Thoracic aorta (tissue), 2 donors: Measurements from ENCODE around the gene ADGRA1. TPM values are rescaled to one million over a fixed set of nuclear protein-coding genes. Genes with fewer than 3 reads are reported as not detected.

ENCODE experiments used
- ATAC-seq: fragments of 150-250 bp; one replicate; pipeline ENCODE4 v1.8.0; 2017; ENCODE audit warnings: low read depth; ENCODE audit not compliant: insufficient number of reproducible peaks, low FRiP score
- DNase-seq: peaks from one replicate; pipeline ENCODE4 v3.0.0-alpha.2; 2020; ENCODE audit warnings: low spot score
- H3K27ac ChIP-seq, 2 donors: fragments of 200-600 bp; sonication (generic); 1 replicate in 1 of 2; 2 replicates in 1 of 2; pipeline ENCODE4 v1.5.1; 2016; ENCODE audit warnings: mild to moderate bottlenecking in 2 of 2, moderate library complexity in 2 of 2
- H3K27me3 ChIP-seq: fragments of 200-600 bp; sonication (generic); replicated peaks from 2 replicates; pipeline ENCODE4 v1.6.0; 2016; ENCODE audit warnings: mild to moderate bottlenecking; ENCODE audit not compliant: insufficient read depth
- H3K36me3 ChIP-seq: fragments of 200-600 bp; sonication (generic); one replicate; pipeline ENCODE4 v1.5.1; 2016
- H3K4me1 ChIP-seq, 2 donors: fragments of 200-600 bp; sonication (generic); 1 replicate in 1 of 2; 2 replicates in 1 of 2; pipeline versions ENCODE4 v1.5.1 to v1.6.0; 2016; ENCODE audit warnings: low read depth in 2 of 2, mild to moderate bottlenecking in 1 of 2; ENCODE audit not compliant: control insufficient read depth in 1 of 2
- H3K4me3 ChIP-seq: fragments of 200-600 bp; sonication (generic); 2 replicates; pipeline ENCODE4 v1.5.1; 2016; ENCODE audit warnings: mild to moderate bottlenecking
- H3K9me3 ChIP-seq: fragments of 200-600 bp; sonication (generic); 2 replicates; pipeline ENCODE4 v1.5.1; 2016
- CTCF ChIP-seq: fragments of 200-600 bp; sonication (generic); IDR thresholded peaks from one replicate; pipeline ENCODE4 v1.5.1; 2019; ENCODE audit warnings: antibody characterized with exemption
- total RNA-seq, 2 donors: library from RNA; depleted of rRNA; stranded (reverse); fragments of >200 nt; gene quantifications; one replicate each; pipeline versions ENCODE4 v1.1.0 to v1.2.3, GENCODE V29; 2016

ADGRA1 gene
- total RNA-seq, 2 donors from 2014 or later, result not detected

DNA sequence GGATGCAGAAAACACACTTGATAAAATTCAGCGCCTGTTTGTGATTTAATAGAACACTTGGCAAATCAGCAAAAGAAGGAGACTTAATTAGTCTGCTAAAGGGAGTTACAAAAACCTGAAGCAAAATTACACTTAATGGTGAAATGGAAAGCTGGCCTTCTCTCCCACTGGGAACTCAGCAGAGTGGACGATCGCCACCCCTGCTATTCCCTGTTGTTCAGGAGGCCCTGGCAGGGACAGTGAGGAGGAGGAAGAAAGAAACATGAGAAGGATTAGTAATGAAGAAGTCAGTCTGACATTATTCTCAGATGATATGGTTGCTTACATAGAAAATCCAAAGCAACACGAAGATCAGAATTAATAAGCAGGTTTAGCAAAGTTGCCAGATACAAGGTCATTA lies 66.7 kb downstream of the ADGRA1 start:
- no peaks in the 10 kb centered on the region for H3K9me3 ChIP-seq
- no peak overlapping the region for H3K27ac ChIP-seq
- no peaks in the 10 kb centered on the region for H3K36me3 ChIP-seq
- no peak for TF ChIP-seq CTCF
- H3K27me3 ChIP-seq, result no peaks in the 10 kb centered on the region
- H3K4me1 ChIP-seq, result no peaks in the 10 kb centered on the region
- DNase-seq (no peak), ATAC-seq (no peak)
- H3K4me3 ChIP-seq, result no peak overlapping the region

DNA sequence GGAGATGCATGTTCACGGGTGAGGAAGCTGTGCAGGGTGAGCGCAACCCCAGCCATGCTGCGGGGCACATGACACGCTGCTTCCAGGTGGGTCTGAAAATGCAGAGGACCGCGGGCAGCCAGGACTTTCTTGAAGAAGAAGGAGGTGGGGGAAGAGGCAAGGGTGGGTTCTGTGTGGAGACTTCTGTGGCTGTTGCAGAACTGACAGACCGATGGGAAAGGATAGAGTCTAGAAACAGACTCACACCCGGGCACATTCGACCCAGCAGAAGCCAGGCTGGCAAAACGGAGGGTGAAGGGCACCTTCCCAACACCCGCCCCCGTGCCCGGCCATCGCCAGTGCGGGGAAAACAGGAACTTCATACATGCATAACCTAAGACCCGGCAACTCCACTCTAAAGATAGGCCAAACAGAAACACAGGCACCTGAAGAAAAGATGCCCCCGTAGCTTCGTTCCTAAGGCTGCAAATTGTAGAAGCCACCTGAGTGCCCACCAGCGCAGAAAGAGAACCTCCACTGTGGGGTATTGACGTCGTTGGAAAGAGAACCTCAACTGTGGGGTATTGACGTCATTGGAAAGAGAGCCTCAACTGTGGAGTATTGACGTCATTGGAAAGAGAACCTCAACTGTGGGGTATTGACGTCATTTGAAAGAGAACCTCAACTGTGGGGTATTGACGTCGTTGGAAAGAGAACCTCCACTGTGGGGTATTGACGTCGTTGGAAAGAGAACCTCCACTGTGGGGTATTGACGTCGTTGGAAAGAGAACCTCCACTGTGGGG lies 67.5 kb downstream of the ADGRA1 start:
- DNase-seq (no peak), ATAC-seq (no peak)
- no peak overlapping the region for H3K27ac ChIP-seq
- no peaks in the 10 kb centered on the region for H3K27me3 ChIP-seq
- no peaks in the 10 kb centered on the region for H3K9me3 ChIP-seq
- TF ChIP-seq CTCF, result no peak
- no peaks in the 10 kb centered on the region for H3K36me3 ChIP-seq
- no peak overlapping the region for H3K4me3 ChIP-seq
- H3K4me1 ChIP-seq, result no peaks in the 10 kb centered on the region

- ATAC-seq (no peak), DNase-seq (no peak)
- no peak for TF ChIP-seq CTCF
- peaks cover 10 to 12% of the 10 kb centered on the region in 2 donors for H3K4me1 ChIP-seq
- peaks cover 5% of the 10 kb centered on the region for H3K27me3 ChIP-seq
- H3K9me3 ChIP-seq, result no peaks in the 10 kb centered on the region
- H3K4me3 ChIP-seq, result no peak overlapping the region
- no peaks in the 10 kb centered on the region for H3K36me3 ChIP-seq
- no peak overlapping the region for H3K27ac ChIP-seq
Observed at GRCh38 chr10:133156674-133157579, 69.2 kb downstream of the ADGRA1 start.

DNA sequence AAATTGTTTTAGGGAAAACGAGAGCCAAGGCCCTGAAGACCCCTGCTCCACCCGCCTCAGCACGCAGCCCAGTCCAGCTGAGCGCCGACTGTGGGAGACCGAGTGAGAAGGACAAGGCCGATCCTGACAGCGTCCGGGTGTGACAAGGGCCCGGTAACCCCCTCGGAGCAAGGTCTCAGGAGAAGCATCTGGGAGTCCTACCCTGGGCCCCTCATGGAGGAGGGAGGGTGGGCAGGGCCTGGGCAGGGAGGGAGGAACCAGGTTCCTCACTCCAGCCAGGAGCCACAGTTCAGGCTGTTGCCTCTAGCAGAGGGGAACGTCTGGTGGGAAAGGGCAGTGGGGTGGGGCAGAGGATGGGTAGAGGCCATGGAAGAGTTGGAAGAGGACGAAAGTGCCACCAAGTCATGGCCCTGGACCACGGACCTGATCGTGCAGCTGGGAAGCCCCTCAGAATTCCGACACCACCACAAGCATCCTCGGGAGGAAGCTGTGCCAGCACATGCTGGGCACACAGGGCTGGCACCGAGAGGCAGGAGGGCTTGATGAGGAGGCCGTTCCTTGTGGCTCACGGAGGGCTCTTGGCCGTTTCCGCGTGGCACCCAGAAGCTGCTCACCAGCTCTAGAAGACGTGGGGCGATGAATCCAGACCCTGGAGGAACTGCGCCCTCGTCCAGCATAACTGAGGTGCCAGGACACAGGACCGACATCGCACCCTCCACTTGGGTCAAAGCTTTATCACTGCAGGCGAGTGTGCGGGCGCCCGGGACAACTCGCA lies 70.1 kb downstream of the ADGRA1 start:
- no peak for ATAC-seq
- no peaks in the 10 kb centered on the region for H3K36me3 ChIP-seq
- H3K9me3 ChIP-seq, result no peaks in the 10 kb centered on the region
- no peak overlapping the region for H3K4me3 ChIP-seq
- DNase-seq, result no peak
- no peak for TF ChIP-seq CTCF
- no peak overlapping the region for H3K27ac ChIP-seq
- H3K27me3 ChIP-seq, result peaks cover 5% of the 10 kb centered on the region
- H3K4me1 ChIP-seq, result peaks cover 10 to 12% of the 10 kb centered on the region in 2 donors

DNA sequence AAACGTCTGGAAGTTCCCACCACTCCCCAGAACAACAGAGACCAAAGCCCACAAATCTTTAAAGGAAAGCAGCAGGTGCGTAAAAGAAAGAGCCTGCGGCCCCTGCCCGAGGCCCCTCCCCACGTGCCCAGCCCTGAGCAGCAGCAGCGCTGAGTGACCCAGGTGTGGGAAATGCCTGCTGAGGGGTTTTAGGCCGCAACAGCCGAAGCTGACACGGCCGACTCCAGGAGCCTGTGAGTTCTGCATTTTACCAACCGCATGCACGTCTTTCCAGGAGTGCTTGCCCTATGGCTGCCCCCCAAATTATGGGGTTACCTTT lies 70.7 kb downstream of the ADGRA1 start:
- TF ChIP-seq CTCF, result no peak
- no peak overlapping the region for H3K27ac ChIP-seq
- no peak overlapping the region for H3K4me3 ChIP-seq
- peaks cover 5% of the 10 kb centered on the region for H3K27me3 ChIP-seq
- ATAC-seq, result no peak
- DNase-seq, result no peak
- peaks cover 10 to 12% of the 10 kb centered on the region in 2 donors for H3K4me1 ChIP-seq
- no peaks in the 10 kb centered on the region for H3K9me3 ChIP-seq
- H3K36me3 ChIP-seq, result no peaks in the 10 kb centered on the region
